ENCODE data around the gene DNAJC5.

GRCh38 chr20:63940472-63941266 is 45.7 kb downstream of the DNAJC5 start:
- TF ChIP-seq ESRRG (CRISPR knock-in tag; IDR thresholded peaks at IDR 0.05) (no peak), GLIS3 (CRISPR knock-in tag; IDR thresholded peaks at IDR 0.05) (no peak), ZNF565 (CRISPR knock-in tag; conservative IDR thresholded peaks at IDR 0.05; ENCODE audit: low read depth) (no peak), OSR1 (CRISPR knock-in tag; IDR thresholded peaks at IDR 0.05) (no peak), CREB5 (CRISPR knock-in tag; IDR thresholded peaks at IDR 0.05; ENCODE audit: low read depth) (no peak), RARB (CRISPR knock-in tag; IDR thresholded peaks at IDR 0.05) (no peak), ZFP30 (CRISPR knock-in tag; IDR thresholded peaks at IDR 0.05) (no peak), SNAI2 (CRISPR knock-in tag; IDR thresholded peaks at IDR 0.05) (no peak), PATZ1 (CRISPR knock-in tag; IDR thresholded peaks at IDR 0.05; ENCODE audit: borderline replicate concordance) (no peak), CSRNP3 (CRISPR knock-in tag; IDR thresholded peaks at IDR 0.05) (no peak)

All from SK-N-SH treated with all-trans-retinoic acid at 6 μM for 48 hours (cell line).